ENCODE results near the gene PADI1.

GRCh38 chr1:17264470-17264869 lies 59.5 kb downstream of the PADI1 start:
- no peak for TF ChIP-seq ZNF274 (IDR thresholded peaks at IDR 0.05; ENCODE audit: low read depth, low read length)
- no peak for TF ChIP-seq YY1 (IDR thresholded peaks at IDR 0.05; ENCODE audit: insufficient read depth, insufficient read length)

All from NT2/D1 (cell line).